ENCODE results near the gene EML6. TPM values are rescaled to one million over a fixed set of nuclear protein-coding genes. Genes with fewer than 3 reads are reported as not detected.
"Not testable (repeated sequence)": the region's sequence is repeated elsewhere in the genome, so short reads cannot be mapped to it uniquely, and the experiment has no call there.

The EML6 gene
- polyA plus RNA-seq, 1 donor (not counting 4 experiments of a cell fraction or from before 2014, with no cell fraction given), result 0.96 TPM

DNA sequence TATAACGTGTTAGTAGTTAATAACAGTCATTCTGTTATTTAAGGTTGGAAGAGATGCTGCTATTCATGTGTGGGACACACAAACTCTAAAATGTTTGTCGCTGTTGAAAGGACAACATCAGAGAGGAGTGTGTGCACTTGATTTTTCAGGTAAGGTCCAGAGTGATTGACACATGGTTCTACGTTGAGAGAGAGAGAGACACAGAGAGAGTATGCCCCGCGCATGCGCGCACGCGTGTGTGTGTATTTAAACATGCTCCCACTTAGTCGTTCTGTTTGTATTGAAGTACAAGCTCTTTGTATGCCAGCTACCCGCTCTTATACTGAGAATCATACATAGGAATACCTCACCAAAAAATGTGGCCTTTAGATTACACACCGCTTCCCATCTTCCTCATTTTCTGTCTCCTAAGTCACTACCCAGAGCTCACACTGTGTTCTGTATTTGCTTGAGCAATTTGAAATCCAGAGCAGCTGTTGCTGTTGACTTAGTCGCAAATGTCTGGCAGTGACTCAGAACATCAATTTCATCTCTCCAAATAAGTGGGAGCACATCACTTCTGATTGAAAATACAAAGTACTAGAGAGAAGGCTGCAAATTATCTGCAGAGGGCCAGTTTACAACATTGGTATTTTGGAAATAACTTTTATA is 148.1 kb downstream of the EML6 start:
- FAIRE-seq (no peak), DNase-seq (ENCODE audit: low read depth, low spot score) (no peak)
- H4K20me1 ChIP-seq (ENCODE audit: control insufficient read depth, extremely low read depth, insufficient read depth, low read length), result no peaks in the 10 kb centered on the region
- H3K4me3 ChIP-seq (ENCODE audit: control insufficient read depth in 2 of 3, extremely low read depth in 1 of 3, insufficient read depth in 2 of 3, low read depth in 1 of 3, low read length in 3 of 3), result no peak overlapping the region
- no peak overlapping the region for H3K9ac ChIP-seq (ENCODE audit: control insufficient read depth, extremely low read depth, insufficient read depth, low read length)
- H3K27me3 ChIP-seq (ENCODE audit: control insufficient read depth, extremely low read depth, insufficient read depth, low read length), result no peaks in the 10 kb centered on the region
- H3K27ac ChIP-seq (ENCODE audit: control insufficient read depth, insufficient read depth, low read length), result no peak overlapping the region
- TF ChIP-seq, protein P1, sequence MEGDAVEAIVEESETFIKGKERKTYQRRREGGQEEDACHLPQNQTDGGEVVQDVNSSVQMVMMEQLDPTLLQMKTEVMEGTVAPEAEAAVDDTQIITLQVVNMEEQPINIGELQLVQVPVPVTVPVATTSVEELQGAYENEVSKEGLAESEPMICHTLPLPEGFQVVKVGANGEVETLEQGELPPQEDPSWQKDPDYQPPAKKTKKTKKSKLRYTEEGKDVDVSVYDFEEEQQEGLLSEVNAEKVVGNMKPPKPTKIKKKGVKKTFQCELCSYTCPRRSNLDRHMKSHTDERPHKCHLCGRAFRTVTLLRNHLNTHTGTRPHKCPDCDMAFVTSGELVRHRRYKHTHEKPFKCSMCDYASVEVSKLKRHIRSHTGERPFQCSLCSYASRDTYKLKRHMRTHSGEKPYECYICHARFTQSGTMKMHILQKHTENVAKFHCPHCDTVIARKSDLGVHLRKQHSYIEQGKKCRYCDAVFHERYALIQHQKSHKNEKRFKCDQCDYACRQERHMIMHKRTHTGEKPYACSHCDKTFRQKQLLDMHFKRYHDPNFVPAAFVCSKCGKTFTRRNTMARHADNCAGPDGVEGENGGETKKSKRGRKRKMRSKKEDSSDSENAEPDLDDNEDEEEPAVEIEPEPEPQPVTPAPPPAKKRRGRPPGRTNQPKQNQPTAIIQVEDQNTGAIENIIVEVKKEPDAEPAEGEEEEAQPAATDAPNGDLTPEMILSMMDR (optimal IDR thresholded peaks at IDR 0.05 in 1 of 3, IDR thresholded peaks at IDR 0.05 in 1 of 3, conservative IDR thresholded peaks at IDR 0.05 in 1 of 3; ENCODE audit: extremely low read depth in 1 of 3, insufficient read depth in 2 of 3, low read length in 3 of 3), result no peak
- no peak for TF ChIP-seq EZH2 (IDR thresholded peaks at IDR 0.05; ENCODE audit: low read length)
- dilution Hi-C loops (cut with MboI; ENCODE audit: extremely low pct_ligation_motif_present, low sequenced_read_pairs), result no loop called here
- no peak overlapping the region for H2AFZ ChIP-seq (ENCODE audit: control insufficient read depth, low read length)
- H3K9me1 ChIP-seq (ENCODE audit: control insufficient read depth, extremely low read depth, insufficient read depth, low read length), result no peaks in the 10 kb centered on the region
- no peak overlapping the region for H3K4me2 ChIP-seq (ENCODE audit: control insufficient read depth, extremely low read depth, insufficient read depth, low read depth, low read length)
- H3K79me2 ChIP-seq (ENCODE audit: control insufficient read depth, insufficient read depth, low read length), result no peaks in the 10 kb centered on the region
- no peaks in the 10 kb centered on the region for H3K36me3 ChIP-seq (ENCODE audit: control insufficient read depth in 2 of 2, extremely low read depth in 1 of 2, insufficient read depth in 2 of 2, low read length in 2 of 2)
- no peaks in the 10 kb centered on the region for H3K9me3 ChIP-seq (ENCODE audit: control insufficient read depth, low read depth, low read length)
- no peaks in the 10 kb centered on the region for H3K4me1 ChIP-seq (ENCODE audit: control insufficient read depth, extremely low read depth, insufficient read depth, low read length)

DNA sequence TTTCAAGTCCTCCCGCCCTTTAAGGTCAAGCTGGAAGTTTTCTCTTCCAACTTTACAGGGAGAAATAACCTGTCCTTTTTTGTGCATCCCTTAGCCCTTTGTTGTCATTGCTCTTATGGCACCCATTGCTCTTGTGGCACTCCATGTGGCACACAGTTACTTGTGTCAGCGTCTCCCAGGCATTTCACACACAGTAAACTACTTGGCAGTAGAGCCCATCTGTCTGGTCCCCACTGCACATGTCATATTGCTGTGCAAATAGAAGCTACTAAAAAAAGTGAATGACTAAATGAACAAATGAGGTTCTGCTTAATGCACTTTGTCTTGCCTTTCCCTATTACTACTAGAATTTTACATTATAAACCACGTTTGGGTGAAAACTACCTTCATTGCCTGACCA is 149.3 kb downstream of the EML6 start:
- Histone ChIP-seq H3K4me2 (ENCODE audit: control insufficient read depth, extremely low read depth, insufficient read depth, low read depth, low read length) (no peak overlapping the region), H3K27me3 (ENCODE audit: control insufficient read depth, extremely low read depth, insufficient read depth, low read length) (no peaks in the 10 kb centered on the region), H3K79me2 (ENCODE audit: control insufficient read depth, insufficient read depth, low read length) (no peaks in the 10 kb centered on the region), H3K36me3 (ENCODE audit: control insufficient read depth in 2 of 2, extremely low read depth in 1 of 2, insufficient read depth in 2 of 2, low read length in 2 of 2) (no peaks in the 10 kb centered on the region), H2AFZ (ENCODE audit: control insufficient read depth, low read length) (no peak overlapping the region), H4K20me1 (ENCODE audit: control insufficient read depth, extremely low read depth, insufficient read depth, low read length) (no peaks in the 10 kb centered on the region), H3K9me1 (ENCODE audit: control insufficient read depth, extremely low read depth, insufficient read depth, low read length) (no peaks in the 10 kb centered on the region), H3K4me1 (ENCODE audit: control insufficient read depth, extremely low read depth, insufficient read depth, low read length) (no peaks in the 10 kb centered on the region), H3K9me3 (ENCODE audit: control insufficient read depth, low read depth, low read length) (no peaks in the 10 kb centered on the region), H3K27ac (ENCODE audit: control insufficient read depth, insufficient read depth, low read length) (no peak overlapping the region), H3K4me3 (ENCODE audit: control insufficient read depth in 2 of 3, extremely low read depth in 1 of 3, insufficient read depth in 2 of 3, low read depth in 1 of 3, low read length in 3 of 3) (no peak overlapping the region), H3K9ac (ENCODE audit: control insufficient read depth, extremely low read depth, insufficient read depth, low read length) (no peak overlapping the region)
- DNase-seq (ENCODE audit: low read depth, low spot score) (no peak), FAIRE-seq (no peak)
- TF ChIP-seq, protein P1 (optimal IDR thresholded peaks at IDR 0.05 in 1 of 3, IDR thresholded peaks at IDR 0.05 in 1 of 3, conservative IDR thresholded peaks at IDR 0.05 in 1 of 3; ENCODE audit: extremely low read depth in 1 of 3, insufficient read depth in 2 of 3, low read length in 3 of 3), result no peak
- TF ChIP-seq EZH2 (IDR thresholded peaks at IDR 0.05; ENCODE audit: low read length), result no peak
- dilution Hi-C loops (cut with MboI; ENCODE audit: extremely low pct_ligation_motif_present, low sequenced_read_pairs), result no loop called here

DNA sequence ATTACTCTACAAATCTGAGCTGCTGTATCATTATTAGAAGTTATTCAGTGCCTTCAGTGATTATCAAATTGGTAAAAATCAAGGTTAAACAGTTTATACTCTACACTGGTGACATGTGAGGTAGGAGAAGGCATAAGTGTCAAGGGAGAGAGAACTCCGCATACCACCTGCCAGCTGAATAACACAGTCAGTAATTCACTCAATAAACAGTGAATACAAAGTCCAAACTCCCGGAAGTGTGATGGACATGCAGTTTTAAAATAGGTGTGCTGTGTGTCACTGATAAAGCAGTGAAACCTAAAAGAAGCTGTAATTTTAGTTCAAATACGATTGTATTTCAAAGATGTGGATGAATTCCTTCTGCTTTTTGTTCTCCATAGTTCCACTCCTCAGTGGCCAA is 149.8 kb downstream of the EML6 start:
- H3K27me3 ChIP-seq (ENCODE audit: control insufficient read depth, extremely low read depth, insufficient read depth, low read length); H3K9me3 ChIP-seq (ENCODE audit: control insufficient read depth, low read depth, low read length); H3K4me1 ChIP-seq (ENCODE audit: control insufficient read depth, extremely low read depth, insufficient read depth, low read length); H3K9ac ChIP-seq (ENCODE audit: control insufficient read depth, extremely low read depth, insufficient read depth, low read length); DNase-seq (ENCODE audit: low read depth, low spot score); H3K9me1 ChIP-seq (ENCODE audit: control insufficient read depth, extremely low read depth, insufficient read depth, low read length); H2AFZ ChIP-seq (ENCODE audit: control insufficient read depth, low read length); H3K27ac ChIP-seq (ENCODE audit: control insufficient read depth, insufficient read depth, low read length); dilution Hi-C loops (cut with MboI; ENCODE audit: extremely low pct_ligation_motif_present, low sequenced_read_pairs); FAIRE-seq; H3K36me3 ChIP-seq (ENCODE audit: control insufficient read depth in 2 of 2, extremely low read depth in 1 of 2, insufficient read depth in 2 of 2, low read length in 2 of 2); H4K20me1 ChIP-seq (ENCODE audit: control insufficient read depth, extremely low read depth, insufficient read depth, low read length); H3K4me2 ChIP-seq (ENCODE audit: control insufficient read depth, extremely low read depth, insufficient read depth, low read depth, low read length); H3K79me2 ChIP-seq (ENCODE audit: control insufficient read depth, insufficient read depth, low read length); H3K4me3 ChIP-seq (ENCODE audit: control insufficient read depth in 2 of 3, extremely low read depth in 1 of 3, insufficient read depth in 2 of 3, low read depth in 1 of 3, low read length in 3 of 3): not testable (repeated sequence)

All from keratinocyte (primary cell).